Liver (tissue), 9 donors: ENCODE results near the gene TERC. TPM values are rescaled to one million over a fixed set of nuclear protein-coding genes. Genes with fewer than 3 reads are reported as not detected.

Source experiments
- DNase-seq: peaks from one replicate; pipeline ENCODE4 v3.0.0-alpha.2; 2017; ENCODE audit warnings: low spot score
- H3K27ac ChIP-seq, 2 donors: one replicate each; pipeline ENCODE4 v1.7.0; 2013; ENCODE audit warnings: inconsistent platforms in 2 of 2, low read length in 2 of 2, control low read depth in 1 of 2, low read depth in 1 of 2, mild to moderate bottlenecking in 1 of 2
- H3K27me3 ChIP-seq, 4 donors: one replicate each; pipeline versions ENCODE4 v1.6.1 to v1.7.0; 2013; ENCODE audit warnings: low read length in 3 of 4, inconsistent platforms in 1 of 4, mild to moderate bottlenecking in 1 of 4, moderate library complexity in 1 of 4; ENCODE audit not compliant: control insufficient read depth in 4 of 4, insufficient read depth in 4 of 4
- H3K36me3 ChIP-seq, 4 donors: one replicate each; pipeline versions ENCODE4 v1.6.1 to v1.7.0; 2013; ENCODE audit warnings: low read length in 3 of 4, mild to moderate bottlenecking in 3 of 4, low read depth in 1 of 4, moderate library complexity in 1 of 4; ENCODE audit not compliant: control insufficient read depth in 4 of 4, insufficient read depth in 3 of 4
- H3K4me1 ChIP-seq, 4 donors: one replicate each; pipeline versions ENCODE4 v1.6.1 to v1.7.0; 2013; ENCODE audit warnings: low read length in 3 of 4, mild to moderate bottlenecking in 3 of 4, moderate library complexity in 1 of 4; ENCODE audit not compliant: control insufficient read depth in 4 of 4, insufficient read depth in 4 of 4
- H3K4me3 ChIP-seq, 3 donors: one replicate each; pipeline versions ENCODE4 v1.6.1 to v1.7.0; 2013; ENCODE audit warnings: low read length in 3 of 3, control low read depth in 1 of 3, low read depth in 1 of 3, mild to moderate bottlenecking in 1 of 3
- H3K9ac ChIP-seq, 2 donors: one replicate each; pipeline ENCODE4 v1.7.0; 2013; ENCODE audit warnings: low read length in 2 of 2, mild to moderate bottlenecking in 2 of 2, moderate library complexity in 2 of 2, control low read depth in 1 of 2, low read depth in 1 of 2
- H3K9me3 ChIP-seq, 4 donors: one replicate each; pipeline versions ENCODE4 v1.6.1 to v1.7.0; 2013; ENCODE audit warnings: low read length in 3 of 4; ENCODE audit not compliant: control insufficient read depth in 4 of 4
- ATF3 ChIP-seq: IDR thresholded peaks from 2 replicates; pipeline ENCODE4 v1.6.1; 2016; ENCODE audit warnings: antibody characterized with exemption
- CTCF ChIP-seq: fragments of 150-350 bp; IDR thresholded peaks from 2 replicates; pipeline ENCODE4 v1.5.1; 2017; ENCODE audit warnings: improper control_type of control experiment, low read depth, low read length; ENCODE audit not compliant: missing input control
- EGR1 ChIP-seq, 2 donors: IDR thresholded peaks; 2 replicates each; pipeline ENCODE4 v1.6.1; 2016 to 2018; ENCODE audit warnings: antibody characterized with exemption in 2 of 2, low read depth in 2 of 2
- FOXA1 ChIP-seq: IDR thresholded peaks from 2 replicates; pipeline ENCODE4 v1.6.1; 2016; ENCODE audit warnings: antibody characterized with exemption
- FOXA2 ChIP-seq: IDR thresholded peaks from 2 replicates; pipeline ENCODE4 v1.6.1; 2016; ENCODE audit warnings: antibody characterized with exemption
- GABPA ChIP-seq, 2 donors: IDR thresholded peaks in 1 of 2; conservative IDR thresholded peaks in 1 of 2; 2 replicates each; pipeline ENCODE4 v1.6.1; 2016; ENCODE audit warnings: antibody characterized with exemption in 2 of 2, mild to moderate bottlenecking in 1 of 2, moderate library complexity in 1 of 2
- HNF4G ChIP-seq: IDR thresholded peaks from 2 replicates; pipeline ENCODE4 v1.6.1; 2016; ENCODE audit warnings: antibody characterized with exemption
- JUND ChIP-seq, 2 donors: IDR thresholded peaks; 2 replicates each; pipeline ENCODE4 v1.6.1; 2016; ENCODE audit warnings: antibody characterized with exemption in 2 of 2
- MAX ChIP-seq: IDR thresholded peaks from 2 replicates; pipeline ENCODE4 v1.6.1; 2016; ENCODE audit warnings: antibody characterized with exemption
- NR2F2 ChIP-seq: IDR thresholded peaks from 2 replicates; pipeline ENCODE4 v1.6.1; 2016; ENCODE audit warnings: antibody characterized with exemption
- RAD21 ChIP-seq, 2 donors: IDR thresholded peaks; 2 replicates each; pipeline ENCODE4 v1.6.1; 2016; ENCODE audit warnings: antibody characterized with exemption in 2 of 2, mild to moderate bottlenecking in 2 of 2
- REST ChIP-seq: IDR thresholded peaks from 2 replicates; pipeline ENCODE4 v1.6.1; 2016; ENCODE audit warnings: antibody characterized with exemption, mild to moderate bottlenecking
- RXRA ChIP-seq, 2 donors: IDR thresholded peaks; 2 replicates each; pipeline ENCODE4 v1.6.1; 2017 to 2018; ENCODE audit warnings: antibody characterized with exemption in 2 of 2, mild to moderate bottlenecking in 1 of 2
- SP1 ChIP-seq: IDR thresholded peaks from 2 replicates; pipeline ENCODE4 v1.6.1; 2018; ENCODE audit warnings: antibody characterized with exemption, mild to moderate bottlenecking
- TAF1 ChIP-seq: conservative IDR thresholded peaks from 2 replicates; pipeline ENCODE4 v1.6.1; 2016; ENCODE audit warnings: antibody characterized with exemption, mild to moderate bottlenecking
- YY1 ChIP-seq: IDR thresholded peaks from 2 replicates; pipeline ENCODE4 v1.6.1; 2016; ENCODE audit warnings: antibody characterized with exemption, mild to moderate bottlenecking
- WGBS: extraction: QIAGEN DNeasy Blood & Tissue Kit; methylation state at CpG from one replicate; pipeline ENCODE4 v1.1.7; 2013; 5-methylcytosine and 5-hydroxymethylcytosine counted together
- polyA plus RNA-seq, 2 donors: library from polyadenylated mRNA; stranded (reverse) in 1 of 2; unstranded in 1 of 2; fragments of 200-250 nt in 1 of 2; fragments of >200 nt in 1 of 2; fragmentation: Nextera tagmentation in 1 of 2; extraction: Ambion mirVana in 1 of 2; gene quantifications; one replicate each; pipeline versions ENCODE4 v1.2.1 to v1.2.3, GENCODE V29; 2013 to 2015
- total RNA-seq, 2 donors: library from RNA; depleted of rRNA; stranded (reverse); fragments of >200 nt; gene quantifications; one replicate each; pipeline ENCODE4 v1.2.3, GENCODE V29; 2014
- TF ChIP-seq, protein P1 (sequence below): IDR thresholded peaks from 2 replicates; pipeline ENCODE4 v1.6.1; 2016; ENCODE audit warnings: antibody characterized with exemption
- donor health status: healthy.
- donor health status: healthy.
- donor health status: healthy.
- donor health status: healthy.
- donor health status: healthy.

Gene TERC
- total and polyA plus RNA-seq, 4 donors, result 0.85 to 207 (median 55.1) TPM; not detected in 1

GRCh38 chr3:169781209-169781855 is 16.5 kb upstream of the TERC start:
- TF ChIP-seq NR2F2 (no peak), GABPA (IDR thresholded peaks at IDR 0.05 in 1 of 2, conservative IDR thresholded peaks at IDR 0.05 in 1 of 2) (no peak), JUND (IDR thresholded peaks at IDR 0.05) (no peak), YY1 (no peak), FOXA2 (no peak), MAX (no peak), EGR1 (IDR thresholded peaks at IDR 0.05; ENCODE audit: low read depth in 2 of 2) (no peak), RAD21 (IDR thresholded peaks at IDR 0.05) (no peak), REST (no peak), ATF3 (no peak), HNF4G (no peak), RXRA (IDR thresholded peaks at IDR 0.05) (no peak), FOXA1 (no peak), CTCF (no peak)
- TF ChIP-seq, protein P1, sequence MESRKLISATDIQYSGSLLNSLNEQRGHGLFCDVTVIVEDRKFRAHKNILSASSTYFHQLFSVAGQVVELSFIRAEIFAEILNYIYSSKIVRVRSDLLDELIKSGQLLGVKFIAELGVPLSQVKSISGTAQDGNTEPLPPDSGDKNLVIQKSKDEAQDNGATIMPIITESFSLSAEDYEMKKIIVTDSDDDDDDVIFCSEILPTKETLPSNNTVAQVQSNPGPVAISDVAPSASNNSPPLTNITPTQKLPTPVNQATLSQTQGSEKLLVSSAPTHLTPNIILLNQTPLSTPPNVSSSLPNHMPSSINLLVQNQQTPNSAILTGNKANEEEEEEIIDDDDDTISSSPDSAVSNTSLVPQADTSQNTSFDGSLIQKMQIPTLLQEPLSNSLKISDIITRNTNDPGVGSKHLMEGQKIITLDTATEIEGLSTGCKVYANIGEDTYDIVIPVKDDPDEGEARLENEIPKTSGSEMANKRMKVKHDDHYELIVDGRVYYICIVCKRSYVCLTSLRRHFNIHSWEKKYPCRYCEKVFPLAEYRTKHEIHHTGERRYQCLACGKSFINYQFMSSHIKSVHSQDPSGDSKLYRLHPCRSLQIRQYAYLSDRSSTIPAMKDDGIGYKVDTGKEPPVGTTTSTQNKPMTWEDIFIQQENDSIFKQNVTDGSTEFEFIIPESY, result no peak
- Histone ChIP-seq H3K9ac (no peak overlapping the region), H3K9me3 (no peaks in the 10 kb centered on the region), H3K27ac (no peak overlapping the region), H3K4me3 (no peak overlapping the region), H3K4me1 (no peaks in the 10 kb centered on the region), H3K27me3 (no peaks in the 10 kb centered on the region), H3K36me3 (peaks cover 7 to 76% (median 55%) of the 10 kb centered on the region in 4 donors)
- DNase-seq, result no peak
- 83% methylated on average over 4 of the region's 4 CpGs for WGBS

- Histone ChIP-seq H3K4me3 (no peak overlapping the region), H3K27me3 (no peaks in the 10 kb centered on the region), H3K9me3 (no peaks in the 10 kb centered on the region), H3K9ac (no peak overlapping the region), H3K36me3 (peaks cover 7 to 76% (median 50%) of the 10 kb centered on the region in 4 donors), H3K27ac (no peak overlapping the region), H3K4me1 (peaks cover 0 to 5% (median 0%) of the 10 kb centered on the region in 4 donors)
- TF ChIP-seq RXRA (IDR thresholded peaks at IDR 0.05), result no peak
- TF ChIP-seq CTCF, result no peak
- TF ChIP-seq TAF1, result no peak
- TF ChIP-seq, protein P1, result no peak
- TF ChIP-seq GABPA (IDR thresholded peaks at IDR 0.05 in 1 of 2, conservative IDR thresholded peaks at IDR 0.05 in 1 of 2), result no peak
- no peak for TF ChIP-seq SP1
- no peak for TF ChIP-seq YY1
- 69% methylated on average over 2 of the region's 2 CpGs for WGBS
- no peak for DNase-seq
Measured at GRCh38 chr3:169780742-169781141, 15.9 kb upstream of the TERC start.
